Measurements from ENCODE around the gene HCRTR2.
A peak's percentile ranks its signal among the peaks of the same experiment; 100 is the strongest.

DNA sequence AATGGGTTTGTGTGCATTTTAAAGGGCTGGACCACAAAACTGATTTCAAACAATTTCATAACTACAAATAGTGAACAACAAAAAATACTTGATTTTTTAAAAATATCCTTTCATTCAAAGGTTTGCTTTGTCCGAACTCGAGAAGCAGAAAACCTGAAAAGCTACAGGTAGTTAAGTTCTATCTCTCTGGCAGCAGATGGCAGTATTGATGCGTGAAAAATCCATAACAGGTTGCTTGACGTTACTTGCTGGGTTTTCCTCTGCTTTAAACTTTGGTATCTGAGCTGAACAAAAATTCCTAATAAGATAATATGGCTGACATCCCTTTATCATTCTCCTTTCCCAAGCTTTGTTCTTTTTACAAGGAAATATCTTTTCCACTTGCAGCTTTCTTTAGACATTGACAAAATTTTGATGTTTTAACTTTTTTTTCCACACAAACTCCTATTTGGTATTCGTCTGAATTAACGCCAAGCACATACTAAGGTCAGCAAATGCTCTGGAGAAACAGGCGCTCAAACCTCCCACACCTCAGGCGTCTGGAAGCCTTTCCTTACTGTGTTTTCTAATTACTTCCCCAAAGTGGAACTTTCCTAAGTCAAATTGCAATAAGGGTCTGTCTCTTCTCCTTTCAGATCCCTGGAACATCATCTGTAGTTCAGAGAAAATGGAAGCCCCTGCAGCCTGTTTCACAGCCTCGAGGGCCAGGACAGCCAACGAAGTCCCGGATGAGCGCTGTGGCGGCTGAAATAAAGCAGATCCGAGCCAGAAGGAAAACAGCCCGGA is 102.6 kb downstream of the HCRTR2 start:
- TF ChIP-seq, protein P1, sequence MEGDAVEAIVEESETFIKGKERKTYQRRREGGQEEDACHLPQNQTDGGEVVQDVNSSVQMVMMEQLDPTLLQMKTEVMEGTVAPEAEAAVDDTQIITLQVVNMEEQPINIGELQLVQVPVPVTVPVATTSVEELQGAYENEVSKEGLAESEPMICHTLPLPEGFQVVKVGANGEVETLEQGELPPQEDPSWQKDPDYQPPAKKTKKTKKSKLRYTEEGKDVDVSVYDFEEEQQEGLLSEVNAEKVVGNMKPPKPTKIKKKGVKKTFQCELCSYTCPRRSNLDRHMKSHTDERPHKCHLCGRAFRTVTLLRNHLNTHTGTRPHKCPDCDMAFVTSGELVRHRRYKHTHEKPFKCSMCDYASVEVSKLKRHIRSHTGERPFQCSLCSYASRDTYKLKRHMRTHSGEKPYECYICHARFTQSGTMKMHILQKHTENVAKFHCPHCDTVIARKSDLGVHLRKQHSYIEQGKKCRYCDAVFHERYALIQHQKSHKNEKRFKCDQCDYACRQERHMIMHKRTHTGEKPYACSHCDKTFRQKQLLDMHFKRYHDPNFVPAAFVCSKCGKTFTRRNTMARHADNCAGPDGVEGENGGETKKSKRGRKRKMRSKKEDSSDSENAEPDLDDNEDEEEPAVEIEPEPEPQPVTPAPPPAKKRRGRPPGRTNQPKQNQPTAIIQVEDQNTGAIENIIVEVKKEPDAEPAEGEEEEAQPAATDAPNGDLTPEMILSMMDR (IDR thresholded peaks at IDR 0.05): peak; percentile 63
- TF ChIP-seq JUNB (IDR thresholded peaks at IDR 0.05) (no peak), POLR2A (IDR thresholded peaks at IDR 0.05; ENCODE audit: low read length) (no peak), BCL3 (IDR thresholded peaks at IDR 0.05) (no peak), HOXA7 (CRISPR knock-in tag; IDR thresholded peaks at IDR 0.05) (no peak)
